GM21381 (cell line): ENCODE data around the gene GSTA2.
A peak's percentile ranks its signal among the peaks of the same experiment; 100 is the strongest.
"Not testable (repeated sequence)": the region's sequence is repeated elsewhere in the genome, so short reads cannot be mapped to it uniquely, and the experiment has no call there.

ENCODE experiments used
- ATAC-seq: cut with Tn5 transposase; IDR thresholded peaks from one replicate; pipeline ENCODE4 v1.9.1; 2021; ENCODE audit warnings: mild to moderate bottlenecking, moderate library complexity; ENCODE audit not compliant: unreplicated experiment

GSTA2 gene

DNA sequence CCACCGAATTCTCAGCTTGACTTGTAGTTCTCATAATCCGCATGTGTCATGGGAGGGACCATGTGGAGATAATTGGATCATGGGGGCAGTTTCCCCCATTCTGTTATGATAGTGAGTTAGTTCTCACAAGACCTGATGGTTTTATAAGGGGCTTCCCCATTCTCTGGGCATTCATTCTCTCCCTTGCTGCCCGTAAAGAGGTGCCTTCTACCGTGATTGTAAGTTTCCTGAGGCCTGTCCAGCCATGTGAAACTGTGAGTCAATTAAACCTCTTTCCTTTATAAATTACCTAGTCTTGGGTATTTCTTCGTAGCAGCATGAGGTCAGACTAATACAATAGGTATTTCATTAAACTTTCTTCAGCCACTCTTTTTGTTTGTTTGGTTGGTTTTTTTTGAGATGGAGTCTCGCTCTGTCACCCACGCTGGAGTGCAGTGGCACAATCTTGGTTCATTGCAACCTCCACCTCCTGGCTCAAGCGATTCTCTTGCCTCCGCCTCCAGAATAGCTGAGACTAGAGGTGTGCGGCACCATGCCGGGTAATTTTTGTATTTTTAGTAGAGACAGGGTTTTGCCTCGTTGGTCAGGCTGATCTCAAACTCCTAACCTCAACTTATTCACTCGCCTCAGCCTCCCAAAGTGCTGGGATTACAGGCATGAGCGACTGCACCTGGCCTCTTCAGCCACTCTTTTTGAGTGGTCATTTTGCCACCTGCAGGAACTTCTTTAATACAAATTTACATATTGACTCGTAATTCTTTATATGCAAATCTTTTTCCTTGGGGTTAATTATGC, 36.3 kb downstream of the GSTA2 start:
- no peak for ATAC-seq

DNA sequence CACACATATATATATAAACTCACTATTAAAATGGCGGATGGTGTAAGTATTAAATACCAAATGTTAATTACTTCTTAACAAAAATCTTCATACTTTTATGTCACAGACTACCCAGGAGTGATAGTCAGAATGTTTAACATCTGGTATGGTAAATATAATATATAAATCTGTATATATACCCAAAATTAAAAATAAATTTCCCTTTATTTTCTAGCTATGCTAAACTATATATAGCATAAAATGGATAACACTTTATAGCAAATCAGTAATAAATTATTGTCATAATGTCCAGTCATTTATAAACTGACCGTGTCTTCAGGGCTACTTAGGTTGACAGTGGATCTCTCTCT, 37.1 kb downstream of the GSTA2 start:
- no peak for ATAC-seq

DNA sequence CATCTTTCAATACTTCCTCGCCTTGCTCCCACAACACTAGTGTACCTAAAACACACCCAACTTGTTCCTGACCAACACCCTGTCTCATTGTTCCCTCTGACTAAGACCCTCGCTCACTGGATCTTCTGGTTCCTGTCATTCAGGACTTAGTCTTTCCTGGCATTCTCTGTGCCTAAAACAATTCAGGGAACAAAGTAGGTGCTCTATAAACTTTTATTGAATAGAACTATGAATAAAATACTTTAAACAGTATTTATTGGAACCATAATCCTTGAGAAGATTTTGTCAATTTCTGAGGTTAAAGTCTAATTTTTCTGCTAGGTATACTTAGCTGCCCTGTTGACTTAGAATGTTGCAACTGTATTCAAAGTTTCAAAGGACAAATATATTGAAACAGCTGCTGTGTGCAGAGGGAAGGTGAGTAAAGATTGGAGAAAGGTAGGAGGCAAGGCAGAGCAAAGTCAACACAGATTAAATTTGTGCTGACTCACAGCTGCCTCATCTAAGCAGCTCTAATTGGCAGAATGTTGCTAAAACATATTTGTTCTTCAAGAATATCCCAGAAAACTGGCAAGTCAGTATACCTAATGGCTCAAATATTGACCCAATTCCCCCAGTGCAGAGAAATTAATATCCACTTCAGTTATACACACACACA, 37.6 kb downstream of the GSTA2 start:
- ATAC-seq, result no peak

DNA sequence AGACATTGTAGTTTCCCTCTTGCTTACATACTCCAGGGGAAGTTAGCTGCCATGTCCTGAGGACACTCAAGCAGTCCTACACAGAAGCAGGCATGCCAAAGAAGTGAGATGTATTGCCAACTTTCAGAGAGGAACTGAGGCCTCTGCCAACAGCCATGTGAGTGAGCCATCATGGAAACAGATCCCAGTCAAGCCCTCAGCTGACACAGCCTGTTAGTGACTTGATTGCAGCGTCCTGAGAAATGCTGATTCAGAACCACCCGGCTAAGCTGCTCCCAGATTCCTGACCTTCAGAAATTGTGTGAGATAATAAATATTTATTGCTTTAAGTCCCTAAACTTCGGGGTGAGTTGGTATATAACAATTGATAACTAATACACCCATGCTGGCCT, 38.1 kb downstream of the GSTA2 start:
- no peak for ATAC-seq

DNA sequence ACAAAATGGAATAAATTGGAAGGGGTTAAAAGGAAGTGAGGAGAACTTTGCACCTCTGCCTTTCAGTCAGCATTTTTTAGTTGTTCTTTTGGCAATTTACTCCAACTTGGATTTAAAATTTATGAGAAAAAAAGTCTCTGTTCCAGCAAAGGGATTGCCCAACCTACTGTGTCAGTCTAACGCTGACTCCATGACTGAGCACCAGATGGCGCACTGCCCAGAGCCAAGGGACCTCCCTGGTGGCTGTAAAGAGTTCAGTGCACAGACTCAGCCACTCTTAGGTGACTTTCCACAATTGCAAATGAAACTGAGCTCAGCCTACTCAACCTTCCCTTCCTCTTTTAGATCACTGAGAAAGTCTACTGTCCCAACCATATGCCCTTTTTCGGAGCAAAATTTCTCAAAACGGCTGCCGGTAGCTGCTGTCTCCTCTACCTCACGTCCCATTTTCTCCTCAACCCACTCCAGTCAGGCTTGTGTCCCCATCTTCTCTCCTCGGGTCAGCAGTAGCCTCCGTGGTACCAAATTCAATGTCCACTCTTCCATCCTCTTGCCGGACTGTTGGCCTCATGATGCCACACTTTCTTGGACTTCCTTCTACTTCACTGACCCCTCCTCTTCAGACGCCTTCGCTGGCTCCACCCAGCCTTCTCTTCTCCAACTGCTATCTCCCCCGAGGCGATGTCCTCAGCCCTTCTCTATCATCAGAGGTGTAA, 38.7 kb downstream of the GSTA2 start:
- peak; percentile 99 for ATAC-seq

DNA sequence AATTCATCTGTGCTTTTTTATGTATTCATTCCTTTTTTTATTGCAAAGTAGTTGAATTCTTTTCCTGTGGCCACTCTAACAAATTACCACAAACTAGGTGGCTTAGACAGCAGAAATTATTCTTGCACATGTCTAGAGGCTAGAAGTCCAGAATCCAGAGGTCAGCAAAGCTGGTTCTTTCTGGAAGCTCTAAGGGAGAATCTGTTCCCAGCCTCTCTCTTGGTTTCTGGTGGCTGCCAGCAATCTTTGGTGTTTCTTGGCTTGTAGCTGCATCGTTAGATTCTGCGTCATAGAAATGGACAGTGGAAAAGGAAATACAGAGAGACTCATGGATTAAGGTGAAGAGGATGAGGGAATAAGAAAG, 39.3 kb downstream of the GSTA2 start:
- no peak for ATAC-seq

DNA sequence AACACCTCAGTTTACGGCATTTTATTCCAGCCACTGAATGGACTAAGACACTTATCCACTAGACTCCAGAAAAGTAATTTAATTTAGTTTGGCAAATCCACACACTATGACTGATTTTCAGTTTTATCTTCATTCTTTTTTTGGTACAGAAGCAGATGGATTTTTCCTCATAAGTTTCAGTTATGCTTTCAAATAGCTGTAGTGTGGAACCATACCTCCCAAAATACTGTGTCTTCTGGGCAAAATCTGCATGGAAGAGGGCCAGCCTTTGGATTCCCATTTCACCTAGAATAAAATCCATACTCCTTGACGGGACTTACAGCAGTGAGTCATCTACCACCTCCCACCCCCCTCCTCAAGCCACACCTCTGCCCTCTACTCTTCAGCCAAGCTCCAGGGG, 43.0 kb downstream of the GSTA2 start:
- ATAC-seq, result no peak

DNA sequence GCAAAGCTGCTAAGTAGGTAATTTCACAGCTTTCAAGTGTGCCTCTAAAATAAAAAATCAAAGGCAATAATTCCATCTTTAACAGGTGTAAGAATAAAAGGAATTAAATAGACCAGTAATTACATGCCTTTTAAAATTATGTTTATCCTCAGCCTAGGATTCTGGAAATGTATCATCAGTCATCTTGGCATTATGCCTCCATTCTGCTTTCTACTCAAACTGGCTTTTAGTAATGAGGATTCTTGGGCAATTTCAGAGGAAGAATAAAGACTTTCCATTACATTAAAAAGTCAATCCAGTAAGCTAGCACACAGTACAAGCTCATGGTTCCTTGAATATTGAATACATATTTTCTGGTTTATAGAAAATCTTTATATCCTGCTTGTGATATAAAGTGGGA, 44.7 kb downstream of the GSTA2 start:
- no peak for ATAC-seq

DNA sequence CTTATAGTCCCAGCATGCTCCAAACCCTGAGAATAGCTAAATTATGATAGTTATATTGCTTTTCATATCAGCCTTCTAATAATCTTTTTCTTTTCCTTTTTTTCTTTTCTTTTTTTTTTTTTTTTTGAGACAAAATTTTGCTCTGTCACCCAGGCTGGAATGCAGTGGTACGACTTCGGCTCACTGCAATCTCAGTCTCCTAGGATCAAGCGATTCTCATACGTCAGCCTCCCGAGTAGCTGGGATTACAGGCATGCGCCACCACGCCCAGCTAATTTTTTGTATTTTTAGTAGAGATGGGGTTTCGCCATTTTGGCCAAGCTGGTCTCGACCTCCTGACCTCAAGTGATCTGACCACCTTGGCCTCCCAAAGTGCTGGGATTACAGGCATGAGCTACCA, 48.5 kb downstream of the GSTA2 start:
- ATAC-seq, result not testable (repeated sequence)

DNA sequence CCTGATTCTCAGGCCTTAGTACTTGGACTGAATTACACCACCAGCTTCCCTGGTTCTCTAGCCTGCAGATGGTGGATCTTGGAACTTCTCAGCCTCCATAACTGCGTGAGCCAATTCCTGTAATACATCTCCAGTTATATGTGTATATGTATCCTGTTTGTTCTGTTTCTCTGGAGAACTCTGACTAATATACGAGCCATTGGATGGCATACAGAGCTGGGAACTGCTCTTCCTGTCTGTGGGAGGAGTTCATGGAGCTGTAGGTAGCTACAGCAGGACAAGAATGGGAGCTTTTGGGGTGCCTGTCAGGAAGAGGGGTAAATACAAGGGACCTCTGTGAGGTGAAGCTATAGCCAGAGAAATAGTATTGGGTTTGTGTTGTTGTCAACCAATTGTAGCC, 51.1 kb downstream of the GSTA2 start:
- ATAC-seq, result no peak

DNA sequence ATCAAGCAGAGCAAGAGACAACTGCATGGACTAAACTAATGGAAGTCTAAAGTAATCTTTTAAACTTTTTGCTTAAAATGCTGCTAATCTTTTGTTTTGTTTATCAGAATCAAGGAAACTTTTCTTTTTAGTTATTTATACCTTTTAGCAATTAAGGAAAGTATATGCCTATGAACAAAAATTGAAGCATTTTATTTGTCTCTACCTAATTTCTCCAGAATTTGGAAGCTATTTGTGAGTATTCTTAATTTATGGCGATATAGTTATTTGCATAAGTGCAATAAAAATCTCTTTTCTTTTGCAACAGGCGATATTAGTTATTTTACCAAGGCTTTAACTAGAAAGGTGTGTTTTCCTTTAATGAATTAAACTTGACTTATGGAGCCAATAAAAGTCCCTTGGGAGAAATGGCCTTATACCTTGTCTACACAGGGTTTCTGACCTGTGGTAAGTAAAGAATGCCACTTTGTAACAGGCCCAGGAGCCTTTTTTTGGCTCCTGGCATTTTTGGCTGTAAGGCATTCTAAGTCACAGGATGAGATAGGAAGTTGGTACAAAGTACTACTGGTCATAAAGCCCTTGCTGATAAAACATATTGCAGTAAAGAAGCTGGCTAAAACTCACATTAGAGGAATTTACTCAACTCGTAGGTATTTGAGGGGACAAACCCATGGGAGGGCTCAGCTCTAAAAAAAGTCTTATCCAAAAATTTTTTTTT, 55.2 kb downstream of the GSTA2 start:
- ATAC-seq, result no peak

DNA sequence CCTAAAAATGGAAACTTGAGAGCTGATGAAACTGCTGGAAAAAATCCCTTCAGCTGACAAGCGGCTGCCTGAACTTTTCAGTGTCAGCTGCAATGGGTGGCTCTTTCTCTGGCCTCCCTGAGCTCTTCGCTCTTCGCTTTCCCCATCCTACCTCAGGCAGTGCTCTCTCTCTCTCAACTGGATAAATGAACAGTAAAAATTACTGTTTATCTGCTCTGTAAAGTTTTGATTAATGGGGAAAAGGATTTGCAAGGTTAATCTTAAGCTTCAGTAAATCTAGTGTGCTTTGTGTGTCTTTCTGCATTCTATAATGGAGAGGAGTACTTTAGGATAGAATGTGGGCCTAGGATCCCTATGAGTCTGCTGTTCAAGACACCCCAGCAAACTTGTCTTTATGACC, 57.3 kb downstream of the GSTA2 start:
- ATAC-seq, result no peak

DNA sequence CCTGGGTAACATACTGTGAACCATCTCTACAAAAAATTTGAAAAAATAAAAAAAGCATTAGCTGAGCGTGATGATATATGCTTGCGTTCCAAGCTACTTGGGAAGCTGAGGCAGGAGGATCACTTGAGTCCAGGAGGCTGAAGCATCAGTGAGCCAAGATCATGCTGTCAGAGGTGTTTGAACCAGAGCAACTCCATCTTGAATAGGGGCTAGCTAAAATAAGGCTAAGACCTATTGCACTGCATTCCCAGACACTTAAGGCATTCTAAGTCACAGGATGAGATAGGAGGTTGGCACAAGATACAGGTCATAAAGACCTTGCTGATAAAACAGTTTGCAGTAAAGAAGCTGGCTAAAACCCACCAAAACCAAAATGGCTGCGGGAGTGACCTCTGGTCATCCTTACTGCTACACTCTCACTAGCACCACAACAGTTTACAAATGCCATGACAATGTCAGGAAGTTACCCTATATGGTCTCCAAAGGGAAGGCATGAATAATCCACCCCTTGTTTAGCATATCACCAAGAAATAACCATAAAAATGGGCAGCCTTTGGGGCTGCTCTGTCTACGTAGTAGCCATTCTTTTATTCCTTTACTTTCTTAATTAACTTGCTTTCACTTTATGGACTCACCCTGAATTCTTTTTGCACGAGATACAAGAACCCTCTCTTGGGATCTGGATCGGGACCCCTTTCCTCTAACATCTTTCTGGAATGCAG, 58.3 kb downstream of the GSTA2 start:
- ATAC-seq, result not testable (repeated sequence)

DNA sequence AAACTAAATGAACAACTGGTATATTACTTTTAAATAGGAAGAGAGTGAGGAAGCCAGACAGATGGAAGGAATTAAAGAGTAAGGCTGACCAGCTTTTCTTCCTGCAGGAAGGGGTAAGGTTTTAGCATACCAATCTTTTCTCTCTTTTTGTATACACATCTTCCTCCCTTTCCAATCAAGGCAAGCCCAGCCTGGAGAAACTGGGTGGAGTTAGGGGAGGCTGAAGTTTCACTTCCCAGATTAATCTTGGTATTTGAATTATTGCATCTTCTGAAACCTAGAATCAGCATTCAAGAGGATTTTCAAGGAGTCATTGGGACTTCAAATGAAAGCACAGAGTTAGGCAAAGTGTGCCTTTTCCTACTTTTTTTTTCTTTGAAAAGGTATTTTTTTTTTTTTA, 59.2 kb downstream of the GSTA2 start:
- no peak for ATAC-seq
